TTC549 (cell line): ENCODE results near the gene DGCR8.

Experiments
- FAIRE-seq: peaks from 2 replicates; lab custom pipeline; 2012; peaks lifted over from hg19 to GRCh38; lab: Jason Lieb, UNC

Gene DGCR8

DNA sequence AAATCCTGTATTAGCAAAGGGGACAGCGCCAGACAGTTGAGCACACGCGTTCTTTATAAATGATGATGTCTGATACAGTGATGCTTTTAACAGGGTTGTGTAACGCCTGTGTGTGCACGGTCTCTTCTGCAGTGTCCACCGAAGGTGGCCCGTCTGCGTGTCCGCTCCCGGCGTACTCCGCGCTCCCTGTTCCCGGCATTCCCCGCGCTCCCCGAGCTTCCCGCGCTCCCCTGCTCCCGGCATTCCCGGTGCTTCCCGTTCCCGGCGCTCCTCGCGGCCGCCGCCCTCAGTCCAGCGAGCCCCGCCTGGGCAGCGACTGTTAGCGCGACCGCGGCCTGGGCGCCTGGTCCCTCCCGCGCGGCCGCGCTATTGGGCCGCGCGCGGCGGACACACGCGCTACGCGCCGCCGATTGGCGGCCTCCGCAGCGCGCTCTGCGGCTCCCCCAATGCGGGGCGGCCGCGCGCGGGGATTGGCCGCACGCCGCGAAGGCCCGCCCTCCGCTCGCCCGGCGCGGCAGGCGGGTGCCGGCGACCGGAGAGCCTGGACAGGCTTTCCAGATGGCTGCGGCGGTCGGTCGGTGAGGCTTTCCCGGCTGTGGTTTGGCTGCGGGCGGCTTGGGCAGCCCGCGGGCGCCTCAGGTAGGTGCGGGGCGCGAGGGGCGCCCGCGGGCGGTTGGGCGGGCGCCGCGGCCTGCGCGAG is at the start of gene DGCR8:
Gene DGCR8 (plus strand): TSS at position 497 of the 700 bp plus-strand sequence. CDS start 5,723 bp downstream, outside the sequence.
- FAIRE-seq = no peak

DNA sequence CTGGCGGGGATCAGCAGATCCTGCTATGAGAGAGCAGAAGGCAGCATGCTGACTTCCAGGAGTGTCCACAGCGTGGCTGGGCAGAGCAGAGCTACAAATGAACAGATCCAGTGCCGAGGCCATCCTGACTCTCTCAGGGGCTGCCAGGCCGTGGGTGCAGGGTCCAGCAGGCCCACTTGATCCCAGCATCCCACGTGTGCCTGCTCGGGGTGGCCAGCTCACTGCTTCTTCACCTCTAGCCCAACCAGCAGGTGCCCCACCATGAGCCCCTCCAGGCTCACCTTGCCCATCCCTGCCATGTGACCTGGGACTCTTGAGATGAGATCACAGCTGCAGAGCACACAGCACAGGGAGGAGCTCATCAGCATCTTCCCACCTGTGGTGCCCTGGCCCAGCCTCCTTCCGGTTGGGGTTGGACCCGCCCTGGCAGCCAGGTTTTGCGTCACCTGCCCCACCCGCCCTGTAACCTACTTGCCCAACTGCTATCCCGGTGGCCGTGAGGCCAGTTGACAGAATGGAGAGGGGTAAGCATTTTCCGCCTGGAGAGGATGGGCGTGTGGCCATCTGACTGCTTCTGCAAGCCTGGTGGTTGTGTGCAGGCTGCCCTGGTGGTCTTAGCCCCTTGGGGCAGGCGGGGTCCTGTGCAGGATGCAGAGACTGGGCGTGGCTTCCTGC is 48.2 kb upstream of the DGCR8 start:
- FAIRE-seq = no peak

DNA sequence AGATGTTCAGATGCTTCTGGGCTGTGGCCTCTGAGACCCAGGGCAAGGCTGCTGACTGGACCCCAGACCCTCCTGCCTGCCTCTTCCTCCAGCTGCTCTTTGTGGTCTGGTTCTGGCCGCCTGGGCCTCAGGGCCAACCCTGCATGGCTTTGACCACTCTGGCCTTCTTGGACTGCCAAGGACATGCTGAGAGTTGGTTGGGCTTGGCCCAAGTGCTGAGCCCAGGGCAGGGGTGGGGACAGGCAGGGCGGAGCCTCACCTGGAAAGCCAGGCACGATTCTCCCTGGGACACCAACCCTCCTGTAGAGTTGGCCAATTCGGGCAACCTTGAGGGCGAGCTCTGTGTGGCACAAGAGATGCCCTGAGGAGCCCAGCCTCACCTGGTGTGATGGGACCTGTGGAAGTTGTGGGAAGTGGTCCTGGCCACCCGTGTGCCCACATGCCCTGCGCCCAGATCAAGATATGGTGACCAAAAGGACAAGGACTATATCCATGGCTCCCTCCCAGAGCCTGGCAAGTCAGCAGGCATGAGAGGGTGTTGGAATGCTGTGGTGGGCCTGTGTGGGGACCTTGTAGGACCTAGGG is 47.5 kb upstream of the DGCR8 start:
- FAIRE-seq = no peak

DNA sequence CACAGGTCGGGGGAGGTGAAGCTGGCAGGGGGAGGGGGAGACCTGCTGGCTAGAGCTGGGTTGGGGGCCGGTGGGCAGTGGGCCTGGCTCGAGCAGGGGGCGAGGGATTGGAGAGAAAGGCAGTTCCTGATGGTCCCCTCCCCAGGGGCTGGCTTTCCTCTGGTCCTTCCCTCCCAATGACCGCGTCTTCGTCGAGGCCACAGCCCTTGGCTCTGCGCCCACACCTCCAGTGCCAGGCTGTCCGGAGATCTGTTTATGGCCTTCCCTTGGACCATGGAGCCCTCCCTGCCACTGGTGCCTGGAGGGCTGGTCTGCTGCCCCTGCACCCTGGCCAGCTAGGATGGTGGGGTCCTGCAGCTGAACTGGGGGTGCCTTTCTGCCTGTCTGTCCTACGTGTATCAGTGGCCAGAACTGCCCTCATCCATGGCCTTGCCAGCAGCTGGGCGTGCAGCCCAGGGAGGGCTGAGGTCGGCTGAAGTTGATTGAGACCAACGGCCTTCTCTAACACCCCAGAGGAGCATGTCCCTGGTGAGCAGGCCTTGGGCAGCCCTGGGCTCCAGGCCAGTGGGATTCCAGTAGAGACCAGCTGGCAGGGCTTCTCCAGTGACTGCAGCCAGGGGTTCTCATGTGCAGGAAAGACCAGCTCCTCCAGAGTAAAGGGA is 46.9 kb upstream of the DGCR8 start:
- FAIRE-seq = no peak

DNA sequence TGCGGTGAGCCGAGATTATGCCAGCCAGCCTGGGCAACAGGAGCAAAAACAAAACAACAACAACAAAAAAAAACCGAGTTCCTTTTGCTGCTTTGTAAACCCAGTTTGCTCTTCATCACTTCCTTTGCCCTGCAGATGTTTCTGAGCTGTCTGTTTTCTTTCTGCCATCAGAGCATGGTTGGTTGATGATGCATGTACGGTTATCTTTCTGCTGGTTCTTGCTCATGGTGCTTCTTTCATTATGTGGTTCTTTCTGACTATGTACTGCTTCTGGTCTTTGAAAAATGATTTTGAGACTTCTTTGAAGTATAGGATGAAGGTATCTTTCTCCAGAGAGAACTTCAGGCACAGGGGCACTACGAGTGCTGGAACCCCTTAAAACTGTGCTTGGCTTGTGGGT is 45.9 kb upstream of the DGCR8 start:
- no peak for FAIRE-seq

DNA sequence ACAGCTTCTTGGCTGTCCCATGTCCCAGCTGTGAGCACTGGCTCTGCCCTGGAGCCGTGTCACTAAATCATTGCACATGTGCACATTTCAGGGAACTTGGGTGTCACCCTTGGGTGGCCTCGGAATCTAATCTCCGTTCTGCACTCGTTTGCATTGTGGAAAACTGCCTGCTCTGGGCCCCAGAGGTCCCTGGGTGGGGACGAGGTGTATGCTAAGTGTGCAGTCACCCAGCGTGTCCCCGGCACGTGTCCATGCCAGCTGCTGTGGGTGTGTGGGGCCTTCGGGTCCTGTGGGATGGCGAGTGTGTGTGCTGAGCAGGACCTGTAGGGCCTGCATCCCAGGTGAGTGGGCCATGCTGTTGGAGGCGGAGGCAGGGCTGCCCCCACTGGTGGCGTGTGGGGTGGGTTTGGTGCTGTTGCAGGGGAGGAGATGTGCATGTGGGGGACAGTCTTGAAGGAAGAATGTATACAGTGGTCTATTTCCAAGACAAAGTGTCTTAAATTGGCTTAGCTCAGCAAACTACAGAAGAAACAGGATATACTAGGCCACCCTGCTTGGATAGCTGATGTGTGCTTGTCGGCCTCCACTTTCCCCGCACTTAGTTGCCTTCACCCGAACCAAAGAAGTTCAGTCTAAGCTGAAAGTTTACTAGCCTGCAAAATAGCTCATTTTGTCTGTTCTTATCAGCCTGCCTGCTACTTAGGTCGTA is 44.5 kb upstream of the DGCR8 start:
- no peak for FAIRE-seq

DNA sequence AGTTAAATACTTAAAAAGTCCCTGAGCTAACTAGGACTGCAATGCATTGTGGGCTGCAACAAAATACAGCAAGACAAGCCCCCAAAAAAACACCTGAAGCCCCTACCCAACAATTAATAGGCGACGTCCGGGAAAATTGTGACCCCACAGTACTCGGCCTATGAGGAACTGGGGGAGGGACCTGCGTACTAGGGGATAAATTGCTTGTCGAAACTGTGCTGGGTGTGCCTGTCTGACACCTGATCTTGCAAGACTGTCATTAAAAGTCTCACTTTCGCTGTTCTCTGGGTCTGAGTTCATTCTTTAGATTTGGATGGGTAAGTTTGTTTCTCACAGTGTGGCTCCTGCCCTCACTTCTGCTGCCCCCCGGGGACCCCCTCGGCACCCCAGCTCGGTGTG is 44.0 kb upstream of the DGCR8 start:
- FAIRE-seq = no peak

DNA sequence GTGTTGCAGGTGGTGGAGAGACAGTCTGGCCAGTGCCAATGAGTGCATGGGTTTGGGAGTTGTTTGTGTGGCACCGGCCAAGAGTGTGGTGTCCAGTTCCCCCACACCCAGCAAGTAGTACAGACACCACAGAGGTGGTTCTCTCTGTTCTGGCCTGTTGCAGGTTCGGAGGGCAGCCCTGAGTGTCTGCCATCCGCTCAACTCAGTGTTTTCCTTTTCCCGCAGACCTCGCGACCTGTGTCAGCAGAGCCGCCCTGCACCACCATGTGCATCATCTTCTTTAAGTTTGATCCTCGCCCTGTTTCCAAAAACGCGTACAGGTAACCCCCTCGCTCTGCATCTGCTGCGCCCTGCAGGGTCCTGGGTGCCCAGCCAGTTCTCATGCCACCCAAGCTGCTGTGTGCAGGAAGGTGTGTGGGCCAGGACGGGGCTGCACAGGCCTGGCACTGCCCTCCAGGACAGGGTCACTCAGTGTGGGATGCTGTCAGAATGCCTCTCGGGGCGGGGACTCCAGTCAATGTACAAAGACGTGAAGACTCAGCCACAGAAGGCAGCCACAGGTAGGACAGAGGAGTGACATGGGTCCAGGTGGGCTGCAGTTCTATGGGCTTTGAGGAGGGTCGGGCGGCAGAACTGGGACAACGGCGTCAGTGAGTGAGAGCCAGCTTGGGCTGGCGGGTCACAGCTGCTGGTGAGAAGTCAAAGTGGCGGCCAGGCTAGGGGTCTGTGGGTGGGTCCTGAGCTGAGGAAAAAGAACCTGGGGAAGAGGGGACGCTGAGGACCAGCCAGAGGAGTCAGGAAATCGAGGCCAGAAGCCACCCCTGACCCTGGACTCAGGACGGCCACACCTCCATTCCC is 43.3 kb upstream of the DGCR8 start:
- FAIRE-seq = no peak

DNA sequence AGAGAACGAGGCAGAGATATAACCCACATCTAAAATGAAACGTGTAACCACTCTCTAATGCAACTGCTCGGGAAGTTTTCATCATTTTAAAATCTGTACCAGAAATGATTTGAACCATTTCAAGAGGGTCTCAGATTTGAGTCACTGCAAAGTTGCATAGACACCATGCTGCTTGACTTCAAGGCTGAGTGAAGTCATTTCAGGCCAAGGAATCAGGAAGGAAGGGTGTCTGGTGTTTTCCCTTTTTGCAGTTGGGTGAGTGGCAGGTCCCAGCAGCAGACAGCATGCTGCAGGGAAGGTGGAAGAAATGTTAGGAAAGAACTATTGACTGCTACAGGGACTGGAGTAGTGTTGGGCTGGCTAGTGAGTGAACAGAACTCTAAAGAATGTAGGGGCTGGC is 42.6 kb upstream of the DGCR8 start:
- no peak for FAIRE-seq

DNA sequence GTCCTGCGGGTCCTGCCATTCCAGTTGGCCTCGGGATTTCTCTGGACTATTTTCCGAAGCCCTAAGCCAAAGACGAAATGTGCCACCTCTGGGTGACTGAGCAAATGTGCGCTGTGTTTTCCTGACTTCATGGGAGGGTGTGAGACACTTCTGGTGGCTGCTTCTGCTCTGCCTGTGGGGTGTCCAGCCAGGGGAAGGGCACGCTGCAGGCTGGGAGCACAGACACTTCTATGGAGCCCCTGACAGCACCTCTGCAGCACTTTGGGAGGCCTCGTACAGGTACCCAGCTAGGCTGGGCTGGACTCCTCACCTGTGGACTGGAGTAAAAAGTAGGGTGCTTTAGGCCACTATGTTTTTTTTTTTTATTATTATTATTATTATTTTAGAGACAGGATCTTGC is 41.5 kb upstream of the DGCR8 start:
- FAIRE-seq = no peak

DNA sequence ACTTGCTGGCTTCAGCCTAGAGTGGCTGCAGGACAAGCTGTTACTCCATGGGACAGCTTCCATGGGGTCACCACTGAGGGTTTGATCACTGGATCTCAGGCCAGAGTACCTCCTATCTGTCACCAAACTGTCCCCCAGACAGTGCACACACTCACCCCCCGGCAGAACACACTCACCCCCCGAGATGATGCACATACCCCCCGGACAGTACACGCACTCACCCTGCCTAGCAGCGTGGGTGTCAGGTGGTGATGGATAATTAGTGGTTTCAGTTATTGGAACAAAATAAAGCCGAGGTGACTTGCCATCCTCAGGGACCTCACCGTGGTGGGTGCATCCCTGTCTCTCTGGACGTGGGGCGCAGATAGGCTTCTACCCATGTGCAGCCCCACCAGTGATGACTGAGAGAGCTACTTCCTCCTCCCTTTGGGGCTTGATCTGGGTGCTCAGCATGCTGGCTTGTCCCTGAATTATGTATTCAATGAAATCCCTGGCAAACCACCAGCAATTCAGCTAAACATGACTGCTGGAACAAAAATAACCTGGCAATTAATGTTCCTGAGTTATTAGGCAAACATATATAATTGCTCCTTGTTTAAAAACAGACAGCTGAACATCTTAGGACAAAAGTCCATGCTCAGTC is 40.2 kb upstream of the DGCR8 start:
- no peak for FAIRE-seq

DNA sequence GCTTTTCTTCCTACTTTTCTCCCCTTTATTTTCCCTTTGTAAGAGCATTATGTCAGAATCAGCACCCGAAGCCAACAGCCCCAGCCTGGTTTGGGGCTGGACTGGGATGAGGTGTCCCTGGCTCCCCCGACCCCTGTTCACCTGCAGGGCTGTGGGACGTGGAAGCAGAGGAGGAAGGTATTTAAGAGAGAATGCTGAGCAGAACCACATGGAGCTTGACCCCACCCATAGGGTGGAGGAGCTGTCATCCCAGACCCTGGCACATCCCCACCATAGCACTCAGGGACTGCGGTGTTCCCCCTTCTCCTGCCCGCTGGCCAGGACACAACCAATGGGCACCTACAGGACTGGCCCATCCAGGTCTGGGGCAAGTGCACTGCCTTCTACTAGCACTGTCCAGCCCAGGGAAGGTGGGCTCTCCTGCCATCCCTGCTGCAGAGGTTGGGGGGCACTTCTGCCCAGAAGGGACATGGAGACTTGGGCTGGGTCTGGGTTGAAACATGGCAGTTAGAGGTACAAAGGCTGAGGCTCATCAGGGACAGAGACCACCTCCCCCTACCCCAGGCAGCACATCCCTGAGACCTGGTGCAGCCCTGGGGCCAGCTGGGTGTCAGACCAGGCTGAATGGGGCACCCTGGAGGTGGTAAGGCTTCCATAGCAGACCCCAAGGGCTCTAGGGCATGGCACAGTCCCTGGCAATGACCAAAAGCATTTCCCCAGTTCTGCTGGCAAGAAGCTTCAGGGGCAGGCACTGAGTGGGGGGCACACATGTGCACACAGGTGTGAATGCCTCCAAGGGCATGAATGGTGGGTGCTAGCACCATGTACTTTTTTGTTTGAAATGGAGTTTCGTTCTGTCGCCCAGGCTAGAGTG is 39.5 kb upstream of the DGCR8 start:
- no peak for FAIRE-seq

DNA sequence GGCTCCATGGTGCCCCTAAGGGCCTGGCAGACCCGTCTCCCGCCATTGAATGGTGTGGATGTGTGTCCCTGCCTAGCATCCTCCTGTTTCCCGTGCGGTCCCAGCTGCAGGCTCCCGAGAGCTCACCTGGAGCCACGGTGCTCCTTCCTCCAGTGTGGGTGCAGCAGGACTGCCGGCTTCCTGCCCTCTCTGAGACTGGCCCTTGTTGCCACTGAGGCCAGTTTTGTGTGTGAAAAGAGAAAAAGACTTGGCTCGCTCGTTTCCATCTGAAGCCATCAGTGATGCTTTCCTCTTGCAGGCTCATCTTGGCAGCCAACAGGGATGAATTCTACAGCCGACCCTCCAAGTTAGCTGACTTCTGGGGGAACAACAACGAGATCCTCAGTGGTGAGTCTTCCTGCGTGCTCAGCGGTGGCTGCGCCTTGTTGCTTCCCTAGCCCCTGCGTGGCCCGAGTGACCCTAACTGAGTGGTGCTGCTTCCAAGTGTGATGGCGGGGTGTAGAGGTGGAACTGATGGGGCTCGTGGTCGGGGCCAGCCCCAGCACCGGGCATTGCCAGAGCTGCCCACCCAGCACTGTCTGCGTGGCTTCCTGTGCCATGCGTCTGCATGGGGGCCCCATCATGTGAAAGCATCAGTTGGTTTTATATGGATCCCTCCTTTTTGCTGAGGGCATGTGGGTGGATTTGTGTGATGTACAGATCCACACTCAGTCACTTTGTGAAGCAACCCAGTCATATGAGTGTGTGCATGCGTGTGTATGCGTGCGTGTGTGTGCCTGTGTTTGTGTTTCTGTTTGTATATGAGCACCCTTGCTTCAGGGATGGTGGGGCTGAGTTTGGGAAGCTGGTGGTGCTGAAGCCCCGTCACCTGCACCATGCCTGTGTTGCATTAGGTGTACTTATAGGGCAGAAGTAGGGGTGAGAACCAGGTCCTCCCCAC is 36.7 kb upstream of the DGCR8 start:
- no peak for FAIRE-seq

DNA sequence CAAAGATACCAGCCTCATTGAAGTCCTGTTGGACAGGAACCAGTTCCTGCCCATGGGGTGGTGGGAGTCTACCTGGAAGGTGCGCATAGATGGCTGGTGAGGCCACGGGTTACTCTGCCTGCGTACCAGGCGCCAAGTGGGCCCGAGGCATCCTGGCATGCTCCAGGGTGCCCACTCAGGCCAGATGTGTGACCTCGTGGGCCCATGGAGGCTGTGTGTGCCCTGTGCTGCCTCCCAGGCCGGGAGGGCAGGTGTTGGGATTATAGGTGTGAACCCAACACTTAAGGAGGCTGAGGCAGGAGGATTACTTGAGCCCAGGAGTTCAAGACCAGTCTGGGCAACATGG is 36.1 kb upstream of the DGCR8 start:
- no peak for FAIRE-seq

DNA sequence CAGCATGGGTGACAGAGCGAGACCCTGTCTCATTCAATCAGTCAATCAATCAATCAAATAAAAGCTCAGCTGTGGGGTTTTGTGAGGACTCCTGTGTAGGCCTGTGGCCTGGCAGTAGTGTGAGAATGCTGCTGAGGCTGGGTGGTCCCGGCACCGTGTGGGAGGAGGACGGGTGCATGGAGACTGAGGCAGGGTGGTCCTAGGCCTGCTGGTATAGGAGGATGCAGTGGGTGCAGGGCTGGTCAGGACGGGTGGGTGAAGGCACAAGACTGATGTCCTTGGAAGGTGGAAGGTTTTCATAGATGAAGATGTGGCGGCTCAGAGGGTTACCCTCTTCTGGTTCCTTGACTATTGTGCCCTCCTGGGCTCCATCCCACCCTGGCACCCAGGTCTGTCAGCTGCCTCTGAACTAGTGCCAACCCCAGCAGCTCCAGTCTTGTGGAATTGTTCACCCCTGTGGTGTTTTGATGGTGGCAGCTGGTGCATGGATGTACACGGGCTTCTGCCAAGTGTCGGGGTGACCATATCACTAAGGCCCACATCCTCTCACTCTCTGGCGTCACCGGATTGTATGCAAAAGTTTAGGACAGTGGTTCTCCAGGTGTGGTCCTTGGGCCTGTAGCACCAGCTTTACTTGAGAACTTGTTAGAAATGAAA is 35.4 kb upstream of the DGCR8 start:
- FAIRE-seq = no peak

DNA sequence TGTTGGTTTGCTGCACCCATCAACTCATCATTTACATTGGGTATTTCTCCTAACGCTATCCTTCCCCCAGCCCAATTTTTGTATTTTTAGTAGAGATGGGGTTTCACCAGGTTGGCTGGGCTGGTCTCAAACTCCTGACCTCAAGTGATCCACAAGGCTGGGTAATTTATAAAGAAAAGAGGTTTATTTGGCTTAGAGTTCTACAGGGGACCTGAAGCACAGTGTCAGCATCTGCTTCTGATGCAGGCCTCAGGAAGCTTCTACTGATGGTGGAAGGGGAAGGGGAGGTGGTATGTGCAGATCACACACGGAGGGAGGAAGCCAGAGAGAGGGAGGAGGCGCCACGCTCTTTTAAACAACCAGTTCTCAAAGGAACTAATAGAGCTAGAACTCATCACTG is 33.3 kb upstream of the DGCR8 start:
- no peak for FAIRE-seq

DNA sequence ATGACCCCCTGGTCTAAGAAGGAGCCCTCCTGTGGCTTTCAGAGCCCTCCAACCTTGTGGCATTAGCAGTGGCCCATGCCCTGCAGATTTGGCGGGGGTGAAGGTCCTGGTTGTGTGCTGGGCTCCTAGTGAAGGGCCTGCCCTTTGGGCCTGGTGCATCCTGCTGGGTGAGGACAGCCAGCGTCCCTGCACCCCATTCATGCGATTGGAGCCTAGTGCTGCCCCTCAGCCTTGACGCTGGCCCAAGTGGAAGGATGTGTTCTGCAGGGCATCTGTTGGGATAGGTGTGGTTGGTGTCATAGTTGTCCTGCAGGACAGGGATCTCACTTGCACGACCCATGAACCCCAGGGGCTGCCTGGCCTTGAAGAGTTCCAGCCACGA is 28.1 kb upstream of the DGCR8 start:
- no peak for FAIRE-seq
